GM20431 (cell line): ENCODE results near the gene BTBD16.

Experiments used
- in situ Hi-C: fragments of 300-500 bp; cut with MseI, MboI; formaldehyde crosslinking; loops from one replicate; pipeline ENCODE4 v1.15.0; 2020; ENCODE audit warnings: low sequenced_read_pairs; ENCODE audit not compliant: unreplicated experiment

The BTBD16 gene

GRCh38 chr10:122357685-122358084 lies 86.6 kb downstream of the BTBD16 start:
- in situ Hi-C loops = no loop called here

GRCh38 chr10:122359621-122360020 lies 88.5 kb downstream of the BTBD16 start:
- in situ Hi-C loops = no loop called here

GRCh38 chr10:122361046-122361445 lies 90.0 kb downstream of the BTBD16 start:
- in situ Hi-C loops = no loop called here

- in situ Hi-C loops = no loop called here
These were observed 91.0 kb downstream of the BTBD16 start for GRCh38 chr10:122362031-122362592.

- in situ Hi-C loops = no loop called here
These were observed 91.5 kb downstream of the BTBD16 start for GRCh38 chr10:122362621-122363020.

- in situ Hi-C loops = no loop called here
These were observed 92.2 kb downstream of the BTBD16 start for GRCh38 chr10:122363311-122363710.

GRCh38 chr10:122363722-122364463 lies 92.8 kb downstream of the BTBD16 start:
- in situ Hi-C loops = no loop called here

GRCh38 chr10:122368502-122369254 lies 97.6 kb downstream of the BTBD16 start:
- in situ Hi-C loops = no loop called here

GRCh38 chr10:122373108-122373507 lies 102.0 kb downstream of the BTBD16 start:
- in situ Hi-C loops = no loop called here

- in situ Hi-C loops = no loop called here
These were observed 102.6 kb downstream of the BTBD16 start for GRCh38 chr10:122373721-122374120.

- in situ Hi-C loops = no loop called here
These were observed 103.3 kb downstream of the BTBD16 start, which contains the start of gene PLEKHA1 for GRCh38 chr10:122374237-122374858. Gene PLEKHA1, plus strand, starts transcription at chr10:122374708. Its CDS starts 18,493 bp downstream, at chr10:122393201.

- in situ Hi-C loops = no loop called here
These were observed 104.0 kb downstream of the BTBD16 start for GRCh38 chr10:122374859-122375678.

GRCh38 chr10:122375679-122376160 lies 104.6 kb downstream of the BTBD16 start:
- in situ Hi-C loops = no loop called here

- in situ Hi-C loops = no loop called here
These were observed 105.4 kb downstream of the BTBD16 start for GRCh38 chr10:122376364-122376961.

GRCh38 chr10:122379041-122379440 lies 107.9 kb downstream of the BTBD16 start:
- in situ Hi-C loops = no loop called here

GRCh38 chr10:122379537-122379936 lies 108.4 kb downstream of the BTBD16 start:
- in situ Hi-C loops = no loop called here

- in situ Hi-C loops = no loop called here
These were observed 109.6 kb downstream of the BTBD16 start for GRCh38 chr10:122380703-122381102.

GRCh38 chr10:122381680-122382079 lies 110.6 kb downstream of the BTBD16 start:
- in situ Hi-C loops = no loop called here

- in situ Hi-C loops = no loop called here
These were observed 115.4 kb downstream of the BTBD16 start for GRCh38 chr10:122386514-122386913.
